Measurements from ENCODE around the gene DEFB129. TPM values are rescaled to one million over a fixed set of nuclear protein-coding genes. Genes with fewer than 3 reads are reported as not detected.

Gene DEFB129
- total and polyA plus RNA-seq, 9 of the 15 experiments (the other 6 are each of a cell fraction or from before 2014, with no cell fraction given): not detected

GRCh38 chr20:258963-259362 is 31.9 kb downstream of the DEFB129 start (continued):
- TF ChIP-seq MGA (IDR thresholded peaks at IDR 0.05) (peak; percentile 32), BCL6 (CRISPR knock-in tag; IDR thresholded peaks at IDR 0.05) (no peak), RCOR1 (IDR thresholded peaks at IDR 0.05; ENCODE audit: borderline replicate concordance in 1 of 2, low read depth in 2 of 2, low read length in 2 of 2) (peak in 1 of 2 experiments; percentile 12; a peak in 1 of 4 replicates), RHOXF2B (CRISPR knock-in tag; conservative IDR thresholded peaks at IDR 0.05) (no peak)

Data from K562 (cell line).